Measurements from ENCODE around the gene FAXDC2.

The FAXDC2 gene, protein sequence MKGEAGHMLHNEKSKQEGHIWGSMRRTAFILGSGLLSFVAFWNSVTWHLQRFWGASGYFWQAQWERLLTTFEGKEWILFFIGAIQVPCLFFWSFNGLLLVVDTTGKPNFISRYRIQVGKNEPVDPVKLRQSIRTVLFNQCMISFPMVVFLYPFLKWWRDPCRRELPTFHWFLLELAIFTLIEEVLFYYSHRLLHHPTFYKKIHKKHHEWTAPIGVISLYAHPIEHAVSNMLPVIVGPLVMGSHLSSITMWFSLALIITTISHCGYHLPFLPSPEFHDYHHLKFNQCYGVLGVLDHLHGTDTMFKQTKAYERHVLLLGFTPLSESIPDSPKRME

DNA sequence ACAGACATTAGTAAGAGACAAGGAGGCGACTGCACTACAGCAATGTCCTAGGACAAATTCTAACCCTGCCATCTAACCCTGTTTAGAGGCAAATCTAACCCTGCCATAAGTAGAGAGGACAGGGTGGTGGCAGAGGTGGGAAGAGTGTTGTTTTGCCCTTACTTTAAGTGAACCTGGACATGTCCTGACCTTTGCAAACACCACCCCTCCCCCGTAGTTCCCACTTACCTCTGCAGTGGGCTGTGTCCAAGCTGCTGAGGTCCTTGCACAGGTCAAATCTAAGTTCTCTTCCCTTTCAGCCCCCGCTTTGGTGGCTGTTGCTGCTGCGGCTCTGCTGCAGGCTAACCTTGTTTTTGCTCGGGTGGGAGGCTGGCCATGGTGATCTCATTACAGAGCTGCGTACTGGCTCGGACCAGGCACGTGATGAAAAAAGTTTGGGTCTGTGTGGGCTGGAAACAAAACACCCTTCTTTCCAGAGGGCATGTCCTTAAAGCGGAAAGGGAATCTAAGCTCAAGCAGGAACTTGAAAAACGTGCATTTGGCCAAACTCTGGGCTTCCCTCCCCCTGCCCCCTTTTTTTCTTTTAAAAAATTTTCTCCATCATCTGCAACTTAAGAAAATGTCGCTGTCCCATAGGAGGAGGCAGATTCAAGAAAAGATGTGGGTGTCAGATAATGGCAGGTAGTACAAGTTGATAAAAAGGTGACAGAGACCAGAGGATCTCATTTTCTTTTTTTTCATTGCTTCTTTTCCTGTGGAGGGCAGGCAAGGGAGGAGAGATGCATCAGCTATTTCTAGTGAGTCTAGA is at the start of gene FAXDC2:
FAXDC2 (minus strand) TSS at position 349 of the 808 bp plus-strand sequence. CDS start 12,425 bp downstream, outside the sequence.
- H3K27ac ChIP-seq (ENCODE audit: low read depth in 2 of 2, low read length in 2 of 2) = peak within 1 kb of the TSS; percentile 50 to 57
- H3K4me3 ChIP-seq (ENCODE audit: low read length in 2 of 2) = peak within 1 kb of the TSS; percentile 62 to 67
- H3K9me3 ChIP-seq (ENCODE audit: control insufficient read depth in 2 of 2, low read length in 2 of 2) = no peaks in the 10 kb centered on the region
- H3K9ac ChIP-seq (ENCODE audit: low read depth in 1 of 2, low read length in 2 of 2) = peak within 1 kb of the TSS; percentile 33 to 35
- no peaks in the 10 kb centered on the region for H3K36me3 ChIP-seq (ENCODE audit: control insufficient read depth in 2 of 2, insufficient read depth in 2 of 2, low read length in 2 of 2)
- H3K27me3 ChIP-seq (ENCODE audit: control insufficient read depth in 2 of 2, insufficient read depth in 2 of 2, low read length in 2 of 2) = no peaks in the 10 kb centered on the region
- H3K4me1 ChIP-seq (ENCODE audit: control insufficient read depth in 2 of 2, insufficient read depth in 2 of 2, low read length in 2 of 2) = no peaks in the 10 kb centered on the region

DNA sequence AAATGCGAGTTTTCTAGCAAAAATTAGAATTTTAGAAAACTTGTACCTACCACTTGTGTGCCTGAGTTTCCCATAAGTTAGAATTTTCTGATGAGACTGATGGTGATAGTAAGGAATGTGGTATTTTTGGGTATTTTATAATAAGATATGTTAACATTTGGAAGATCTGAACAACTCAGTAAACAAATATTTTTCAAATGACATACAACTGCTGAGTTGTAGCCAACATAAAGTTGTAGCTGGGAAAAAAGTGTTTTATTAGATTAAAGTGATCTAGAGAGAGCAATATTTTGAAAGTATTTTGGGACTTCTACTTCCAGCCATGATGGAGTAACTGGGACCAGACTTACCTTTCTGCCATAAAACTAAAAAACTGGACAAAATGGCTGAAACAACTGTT is 49.7 kb upstream of the FAXDC2 start:
- Histone ChIP-seq H3K27ac (ENCODE audit: low read depth in 2 of 2, low read length in 2 of 2) (no peak overlapping the region), H3K36me3 (ENCODE audit: control insufficient read depth in 2 of 2, insufficient read depth in 2 of 2, low read length in 2 of 2) (peaks cover 46 to 77% of the 10 kb centered on the region in 2 donors), H3K27me3 (ENCODE audit: control insufficient read depth in 2 of 2, insufficient read depth in 2 of 2, low read length in 2 of 2) (no peaks in the 10 kb centered on the region), H3K9ac (ENCODE audit: low read depth in 1 of 2, low read length in 2 of 2) (no peak overlapping the region), H3K4me1 (ENCODE audit: control insufficient read depth in 2 of 2, insufficient read depth in 2 of 2, low read length in 2 of 2) (no peaks in the 10 kb centered on the region), H3K9me3 (ENCODE audit: control insufficient read depth in 2 of 2, low read length in 2 of 2) (no peaks in the 10 kb centered on the region), H3K4me3 (ENCODE audit: low read length in 2 of 2) (no peak overlapping the region)

DNA sequence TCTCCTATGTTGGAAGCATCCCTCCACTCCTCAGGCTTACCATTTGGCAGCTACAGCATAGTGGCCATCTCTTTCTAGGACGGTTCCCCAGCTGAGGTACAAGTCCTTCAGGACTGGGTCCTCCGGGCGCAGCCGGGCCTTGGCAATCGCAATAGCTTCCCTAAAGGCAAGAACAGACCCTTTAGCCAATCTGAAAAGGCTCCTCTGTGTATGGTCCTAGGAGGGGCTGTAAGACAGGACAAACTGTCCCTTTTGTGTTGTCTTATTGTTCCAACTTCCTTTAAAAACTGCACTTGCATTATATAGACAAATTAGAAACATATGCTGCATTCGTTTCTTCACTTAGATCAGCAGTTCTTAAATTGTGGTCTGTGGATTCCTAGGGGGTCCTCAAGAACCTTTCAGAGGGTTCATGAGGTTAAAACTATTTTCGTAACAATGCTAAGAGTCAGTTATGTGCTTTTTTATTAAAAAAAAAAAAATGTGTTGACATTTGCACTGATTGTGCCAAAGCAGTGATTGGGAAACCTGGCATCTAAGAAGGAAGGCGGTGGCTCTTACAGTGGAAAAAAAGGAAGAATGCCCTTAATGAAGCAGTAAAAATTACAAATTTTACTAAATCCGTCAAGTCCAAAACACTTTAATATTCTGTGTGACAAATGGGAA is 48.9 kb upstream of the FAXDC2 start:
- no peak overlapping the region for H3K9ac ChIP-seq (ENCODE audit: low read depth in 1 of 2, low read length in 2 of 2)
- H3K9me3 ChIP-seq (ENCODE audit: control insufficient read depth in 2 of 2, low read length in 2 of 2) = no peaks in the 10 kb centered on the region
- H3K27ac ChIP-seq (ENCODE audit: low read depth in 2 of 2, low read length in 2 of 2) = no peak overlapping the region
- H3K4me1 ChIP-seq (ENCODE audit: control insufficient read depth in 2 of 2, insufficient read depth in 2 of 2, low read length in 2 of 2) = no peaks in the 10 kb centered on the region
- H3K27me3 ChIP-seq (ENCODE audit: control insufficient read depth in 2 of 2, insufficient read depth in 2 of 2, low read length in 2 of 2) = no peaks in the 10 kb centered on the region
- peaks cover 48 to 75% of the 10 kb centered on the region in 2 donors for H3K36me3 ChIP-seq (ENCODE audit: control insufficient read depth in 2 of 2, insufficient read depth in 2 of 2, low read length in 2 of 2)
- H3K4me3 ChIP-seq (ENCODE audit: low read length in 2 of 2) = no peak overlapping the region

DNA sequence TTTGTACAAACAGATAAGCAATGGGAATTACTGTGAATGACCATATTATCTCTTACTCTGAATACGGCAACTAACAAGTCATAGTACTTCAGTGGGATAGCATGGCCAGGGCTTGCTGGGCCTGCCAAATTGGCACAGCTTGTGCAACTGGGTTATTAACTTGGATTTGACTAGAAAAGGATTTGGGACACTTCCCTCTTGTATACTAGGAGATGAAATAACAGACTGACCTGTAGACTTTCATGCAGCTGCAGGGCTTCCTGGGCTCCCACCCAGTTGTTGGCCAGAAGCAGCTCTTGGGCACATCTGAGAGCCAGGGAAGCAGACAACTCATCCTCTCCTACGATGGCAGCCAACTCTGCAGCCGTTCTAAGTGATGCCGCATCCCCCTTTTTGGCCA is 47.8 kb upstream of the FAXDC2 start:
- Histone ChIP-seq H3K27me3 (ENCODE audit: control insufficient read depth in 2 of 2, insufficient read depth in 2 of 2, low read length in 2 of 2) (no peaks in the 10 kb centered on the region), H3K36me3 (ENCODE audit: control insufficient read depth in 2 of 2, insufficient read depth in 2 of 2, low read length in 2 of 2) (peaks cover 46 to 72% of the 10 kb centered on the region in 2 donors), H3K27ac (ENCODE audit: low read depth in 2 of 2, low read length in 2 of 2) (no peak overlapping the region), H3K9me3 (ENCODE audit: control insufficient read depth in 2 of 2, low read length in 2 of 2) (no peaks in the 10 kb centered on the region), H3K4me1 (ENCODE audit: control insufficient read depth in 2 of 2, insufficient read depth in 2 of 2, low read length in 2 of 2) (no peaks in the 10 kb centered on the region), H3K9ac (ENCODE audit: low read depth in 1 of 2, low read length in 2 of 2) (no peak overlapping the region), H3K4me3 (ENCODE audit: low read length in 2 of 2) (no peak overlapping the region)

DNA sequence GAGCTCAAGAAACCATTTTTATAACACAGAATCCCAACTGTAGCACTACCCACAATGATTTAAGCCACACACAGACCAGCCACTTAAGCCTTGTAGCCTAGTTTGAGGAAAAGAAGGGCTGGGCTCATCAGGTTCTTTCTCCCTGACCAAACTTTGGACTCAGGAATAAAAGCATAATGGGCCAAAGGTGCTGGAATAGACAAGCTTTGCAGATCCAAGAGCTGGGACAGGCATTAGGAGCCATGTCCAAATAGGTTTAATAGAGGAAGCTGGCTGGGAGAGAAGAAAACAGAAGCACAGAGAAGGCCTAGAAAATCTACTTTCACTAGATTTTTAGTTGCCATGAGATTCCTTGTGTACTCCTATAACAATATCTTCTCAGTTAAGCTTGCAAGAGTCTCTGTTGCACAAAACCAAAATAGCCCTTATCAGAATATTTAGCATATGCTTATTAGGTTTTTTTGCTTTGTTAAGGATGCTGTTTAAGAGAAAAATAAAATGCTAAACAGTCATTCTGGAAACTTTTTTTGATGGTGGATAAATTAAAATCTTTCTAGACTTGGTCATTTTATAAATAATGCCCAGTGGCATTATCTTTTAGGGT is 46.3 kb upstream of the FAXDC2 start:
- no peaks in the 10 kb centered on the region for H3K9me3 ChIP-seq (ENCODE audit: control insufficient read depth in 2 of 2, low read length in 2 of 2)
- H3K9ac ChIP-seq (ENCODE audit: low read depth in 1 of 2, low read length in 2 of 2) = no peak overlapping the region
- no peak overlapping the region for H3K4me3 ChIP-seq (ENCODE audit: low read length in 2 of 2)
- no peaks in the 10 kb centered on the region for H3K27me3 ChIP-seq (ENCODE audit: control insufficient read depth in 2 of 2, insufficient read depth in 2 of 2, low read length in 2 of 2)
- H3K27ac ChIP-seq (ENCODE audit: low read depth in 2 of 2, low read length in 2 of 2) = no peak overlapping the region
- H3K4me1 ChIP-seq (ENCODE audit: control insufficient read depth in 2 of 2, insufficient read depth in 2 of 2, low read length in 2 of 2) = no peaks in the 10 kb centered on the region
- H3K36me3 ChIP-seq (ENCODE audit: control insufficient read depth in 2 of 2, insufficient read depth in 2 of 2, low read length in 2 of 2) = peaks cover 45 to 67% of the 10 kb centered on the region in 2 donors

DNA sequence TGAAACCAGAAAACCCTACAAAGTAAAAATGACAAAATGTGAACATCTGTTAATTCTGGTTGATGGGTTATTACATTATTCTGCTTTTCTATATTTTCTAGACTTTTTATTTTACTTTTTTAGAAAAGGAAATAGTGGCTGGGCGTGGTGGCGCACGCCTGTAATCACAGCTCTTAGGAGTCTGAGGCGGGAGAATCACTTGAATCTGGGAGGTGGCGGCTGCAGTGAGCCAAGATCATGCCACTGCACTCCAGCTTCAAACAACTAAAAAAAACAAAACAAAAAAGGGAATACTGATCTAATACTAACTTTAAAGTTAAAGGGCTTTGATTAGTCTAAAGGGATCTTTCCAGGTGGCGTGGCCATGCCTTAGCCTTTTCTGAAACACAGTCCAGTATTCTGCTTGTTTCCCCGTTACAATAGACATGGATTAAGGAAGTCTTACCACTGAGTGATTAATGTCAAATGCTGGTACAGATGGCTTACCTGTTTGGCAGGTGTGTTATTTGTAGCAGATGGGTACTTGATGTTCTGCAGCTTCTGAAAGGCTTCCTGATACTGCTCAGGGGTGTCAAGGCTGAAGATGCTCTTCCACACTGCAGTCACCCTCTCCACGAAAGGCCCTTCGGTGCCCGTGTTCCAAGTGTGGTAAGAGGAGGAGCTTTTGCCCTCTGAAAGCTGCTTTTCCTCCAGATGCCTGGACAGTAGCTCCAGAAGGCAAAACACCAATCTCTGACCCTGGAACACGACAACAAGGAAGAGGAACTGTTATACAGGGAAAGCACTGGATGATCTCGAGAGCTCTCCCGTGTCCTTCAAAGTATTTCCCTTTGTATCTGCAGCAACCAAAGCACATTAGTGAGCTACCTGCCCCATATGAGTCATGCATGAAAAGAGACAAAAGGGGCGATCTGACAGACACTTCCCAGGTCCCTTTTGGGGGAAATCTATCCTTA is 45.5 kb upstream of the FAXDC2 start:
- no peaks in the 10 kb centered on the region for H3K27me3 ChIP-seq (ENCODE audit: control insufficient read depth in 2 of 2, insufficient read depth in 2 of 2, low read length in 2 of 2)
- no peak overlapping the region for H3K27ac ChIP-seq (ENCODE audit: low read depth in 2 of 2, low read length in 2 of 2)
- H3K4me1 ChIP-seq (ENCODE audit: control insufficient read depth in 2 of 2, insufficient read depth in 2 of 2, low read length in 2 of 2) = no peaks in the 10 kb centered on the region
- H3K36me3 ChIP-seq (ENCODE audit: control insufficient read depth in 2 of 2, insufficient read depth in 2 of 2, low read length in 2 of 2) = peaks cover 44 to 65% of the 10 kb centered on the region in 2 donors
- H3K9ac ChIP-seq (ENCODE audit: low read depth in 1 of 2, low read length in 2 of 2) = no peak overlapping the region
- no peaks in the 10 kb centered on the region for H3K9me3 ChIP-seq (ENCODE audit: control insufficient read depth in 2 of 2, low read length in 2 of 2)
- no peak overlapping the region for H3K4me3 ChIP-seq (ENCODE audit: low read length in 2 of 2)

DNA sequence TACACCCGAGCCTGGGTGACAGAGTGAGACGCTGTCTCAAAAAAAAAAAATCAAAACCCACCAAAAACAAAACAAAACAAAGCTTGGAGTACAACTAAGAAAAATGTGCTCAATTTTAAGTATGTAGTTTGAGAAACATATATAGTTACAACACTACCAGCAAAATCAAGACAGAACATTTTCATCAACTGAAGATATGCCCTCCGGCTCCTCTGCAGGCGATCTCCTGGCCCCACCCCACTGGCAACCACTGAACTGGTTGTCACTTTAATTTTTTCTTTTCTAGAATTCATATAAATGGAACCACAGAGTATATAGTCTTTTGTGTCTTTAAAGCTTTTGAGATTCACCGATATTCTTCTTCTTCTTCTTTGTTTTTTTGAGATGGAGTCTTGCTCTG is 43.0 kb upstream of the FAXDC2 start:
- no peak overlapping the region for H3K9ac ChIP-seq (ENCODE audit: low read depth in 1 of 2, low read length in 2 of 2)
- no peaks in the 10 kb centered on the region for H3K9me3 ChIP-seq (ENCODE audit: control insufficient read depth in 2 of 2, low read length in 2 of 2)
- H3K27me3 ChIP-seq (ENCODE audit: control insufficient read depth in 2 of 2, insufficient read depth in 2 of 2, low read length in 2 of 2) = no peaks in the 10 kb centered on the region
- no peak overlapping the region for H3K4me3 ChIP-seq (ENCODE audit: low read length in 2 of 2)
- no peaks in the 10 kb centered on the region for H3K4me1 ChIP-seq (ENCODE audit: control insufficient read depth in 2 of 2, insufficient read depth in 2 of 2, low read length in 2 of 2)
- peaks cover 46 to 60% of the 10 kb centered on the region in 2 donors for H3K36me3 ChIP-seq (ENCODE audit: control insufficient read depth in 2 of 2, insufficient read depth in 2 of 2, low read length in 2 of 2)
- H3K27ac ChIP-seq (ENCODE audit: low read depth in 2 of 2, low read length in 2 of 2) = no peak overlapping the region

DNA sequence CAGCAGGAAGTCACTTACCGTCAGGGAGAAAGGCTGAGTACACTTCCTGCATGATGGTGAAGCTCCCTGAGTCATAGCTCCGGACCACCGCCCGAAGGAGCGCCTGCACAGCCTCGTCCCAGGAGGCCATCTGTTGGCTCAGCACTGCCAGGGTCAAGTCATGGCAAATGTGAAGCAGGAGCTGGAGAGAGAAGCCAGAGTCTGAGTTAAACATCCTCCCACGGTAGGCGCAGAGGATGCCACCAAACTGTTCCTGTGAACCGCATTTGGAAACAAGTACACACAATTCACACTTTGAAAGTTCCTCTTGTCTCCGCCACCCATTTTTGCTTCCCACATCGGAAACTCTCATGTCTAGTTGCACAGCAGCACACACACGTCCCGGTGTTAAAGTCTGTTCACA is 42.0 kb upstream of the FAXDC2 start:
- Histone ChIP-seq H3K27ac (ENCODE audit: low read depth in 2 of 2, low read length in 2 of 2) (no peak overlapping the region), H3K36me3 (ENCODE audit: control insufficient read depth in 2 of 2, insufficient read depth in 2 of 2, low read length in 2 of 2) (peaks cover 53 to 62% of the 10 kb centered on the region in 2 donors), H3K9me3 (ENCODE audit: control insufficient read depth in 2 of 2, low read length in 2 of 2) (no peaks in the 10 kb centered on the region), H3K4me3 (ENCODE audit: low read length in 2 of 2) (no peak overlapping the region), H3K9ac (ENCODE audit: low read depth in 1 of 2, low read length in 2 of 2) (no peak overlapping the region), H3K4me1 (ENCODE audit: control insufficient read depth in 2 of 2, insufficient read depth in 2 of 2, low read length in 2 of 2) (no peaks in the 10 kb centered on the region), H3K27me3 (ENCODE audit: control insufficient read depth in 2 of 2, insufficient read depth in 2 of 2, low read length in 2 of 2) (no peaks in the 10 kb centered on the region)

DNA sequence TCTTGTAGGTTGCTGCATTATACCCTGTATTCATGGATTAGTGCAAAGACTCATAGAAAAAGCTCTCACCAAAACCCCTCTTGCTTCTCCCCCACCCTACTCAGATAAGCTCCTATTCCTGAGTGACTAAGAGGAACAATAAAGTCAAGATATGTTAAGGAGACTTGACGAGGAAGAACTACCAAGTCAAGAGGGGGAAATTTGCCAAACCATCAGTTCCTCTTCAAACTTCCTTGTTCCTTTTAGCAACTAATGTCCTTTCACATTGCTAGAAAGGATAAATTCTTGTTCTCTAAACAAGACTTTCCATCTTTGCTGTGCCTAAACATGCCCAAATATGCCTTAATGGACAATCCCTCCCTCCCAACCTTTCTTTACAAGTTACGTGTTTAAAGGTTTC is 35.0 kb upstream of the FAXDC2 start:
- Histone ChIP-seq H3K27ac (ENCODE audit: low read depth in 2 of 2, low read length in 2 of 2) (no peak overlapping the region), H3K27me3 (ENCODE audit: control insufficient read depth in 2 of 2, insufficient read depth in 2 of 2, low read length in 2 of 2) (no peaks in the 10 kb centered on the region), H3K4me1 (ENCODE audit: control insufficient read depth in 2 of 2, insufficient read depth in 2 of 2, low read length in 2 of 2) (no peaks in the 10 kb centered on the region), H3K9me3 (ENCODE audit: control insufficient read depth in 2 of 2, low read length in 2 of 2) (peaks cover 11 to 13% of the 10 kb centered on the region in 2 donors), H3K4me3 (ENCODE audit: low read length in 2 of 2) (no peak overlapping the region), H3K36me3 (ENCODE audit: control insufficient read depth in 2 of 2, insufficient read depth in 2 of 2, low read length in 2 of 2) (peaks cover 33 to 42% of the 10 kb centered on the region in 2 donors), H3K9ac (ENCODE audit: low read depth in 1 of 2, low read length in 2 of 2) (no peak overlapping the region)
